WTC11 (cell line): ENCODE results near the gene GIGYF1. TPM values are rescaled to one million over a fixed set of nuclear protein-coding genes. Genes with fewer than 3 reads are reported as not detected.
"Not testable (repeated sequence)": the region's sequence is repeated elsewhere in the genome, so short reads cannot be mapped to it uniquely, and the experiment has no call there.

Experiments
- ATAC-seq: fragments of 200-7000 bp; cut with Tn5 transposase; 2 replicates; pipeline ENCODE4 v1.10.0; 2021; ENCODE audit warnings: mild to moderate bottlenecking, moderate library complexity
- CTCF ChIA-PET: fragments of 300-600 bp; sonication (Branson Sonifier 250); formaldehyde crosslinking; loops from one replicate; lab custom pipeline; 2021; ENCODE audit warnings: antibody characterized with exemption; lab: Charles Lee
- POLR2A ChIA-PET: fragments of 350-600 bp; sonication (Branson Sonifier 250); formaldehyde crosslinking; loops from one replicate; lab custom pipeline; 2021; ENCODE audit warnings: antibody characterized with exemption; lab: Charles Lee
- DNase-seq: peaks from one replicate; pipeline ENCODE4 v3.0.0; 2021; ENCODE audit warnings: low spot score
- H3K27ac Mint-ChIP-seq: 2 replicates; pipeline ENCODE4 v1.8.0; 2021; ENCODE audit warnings: mixed read lengths
- H3K27me3 Mint-ChIP-seq: 2 replicates; pipeline ENCODE4 v1.8.0; 2021; ENCODE audit warnings: low read depth, mild to moderate bottlenecking, moderate library complexity, mixed read lengths
- H3K36me3 Mint-ChIP-seq: 2 replicates; pipeline ENCODE4 v1.8.0; 2021; ENCODE audit warnings: mixed read lengths
- H3K4me1 Mint-ChIP-seq: 2 replicates; pipeline ENCODE4 v1.8.0; 2022; ENCODE audit warnings: mixed read lengths
- H3K4me3 Mint-ChIP-seq: 2 replicates; pipeline ENCODE4 v1.8.0; 2021; ENCODE audit warnings: mild to moderate bottlenecking, moderate library complexity, mixed read lengths
- H3K9me3 Mint-ChIP-seq: 2 replicates; pipeline ENCODE4 v1.8.0; 2021; ENCODE audit warnings: mixed read lengths
- ATF1 ChIP-seq: sonication (generic); formaldehyde crosslinking; IDR thresholded peaks from 2 replicates; pipeline ENCODE4 v1.8.1; 2023; ENCODE audit warnings: mild to moderate bottlenecking, moderate library complexity, missing genetic modification reagents
- ATF3 ChIP-seq: sonication (generic); formaldehyde crosslinking; conservative IDR thresholded peaks from 2 replicates; pipeline ENCODE4 v1.8.1; 2022; ENCODE audit warnings: mild to moderate bottlenecking, missing genetic modification reagents
- ATF6 ChIP-seq: sonication (generic); formaldehyde crosslinking; IDR thresholded peaks from 2 replicates; pipeline ENCODE4 v1.8.1; 2023; ENCODE audit warnings: mild to moderate bottlenecking, missing genetic modification reagents
- CREM ChIP-seq: sonication (generic); formaldehyde crosslinking; IDR thresholded peaks from 2 replicates; pipeline ENCODE4 v1.8.1; 2022; ENCODE audit warnings: mild to moderate bottlenecking, missing genetic modification reagents, moderate library complexity
- E2F5 ChIP-seq: sonication (generic); formaldehyde crosslinking; IDR thresholded peaks from 2 replicates; pipeline ENCODE4 v1.8.1; 2022; ENCODE audit warnings: mild to moderate bottlenecking, moderate library complexity, missing genetic modification reagents
- ESRRA ChIP-seq: sonication (generic); formaldehyde crosslinking; IDR thresholded peaks from 2 replicates; pipeline ENCODE4 v1.8.1; 2022; ENCODE audit warnings: mild to moderate bottlenecking, missing genetic modification reagents, borderline replicate concordance
- GABPB1 ChIP-seq: sonication (generic); formaldehyde crosslinking; IDR thresholded peaks from 2 replicates; pipeline ENCODE4 v1.8.1; 2023; ENCODE audit warnings: mild to moderate bottlenecking, missing genetic modification reagents
- IRF1 ChIP-seq: sonication (generic); formaldehyde crosslinking; IDR thresholded peaks from 2 replicates; pipeline ENCODE4 v1.8.0; 2023; ENCODE audit warnings: missing genetic modification reagents
- TEAD1 ChIP-seq: sonication (generic); formaldehyde crosslinking; IDR thresholded peaks from 2 replicates; pipeline ENCODE4 v1.8.0; 2022; ENCODE audit warnings: mild to moderate bottlenecking, missing genetic modification reagents
- ZNF512 ChIP-seq: sonication (generic); formaldehyde crosslinking; IDR thresholded peaks from 2 replicates; pipeline ENCODE4 v1.8.1; 2022; ENCODE audit warnings: missing genetic modification reagents, borderline replicate concordance
- ZSCAN18 ChIP-seq: fragments of 250-450 bp; sonication (Bioruptor Pico); IDR thresholded peaks from 2 replicates; pipeline ENCODE4 v2.1.2; 2022; ENCODE audit warnings: mild to moderate bottlenecking, moderate library complexity
- total RNA-seq: library from RNA; stranded (reverse); gene quantifications from 3 replicates; pipeline ENCODE4 v1.2.3, GENCODE V29; 2021

The GIGYF1 gene
- total RNA-seq, 1 experiment from 2014 or later: 130 TPM

- TF ChIP-seq ZNF512 (CRISPR knock-in tag) (no peak), TEAD1 (0 out of 2 replicates have a peak, but pooled peaks have one; percentile 18), ATF1 (CRISPR knock-in tag) (0 out of 2 replicates have a peak, but pooled peaks have one; percentile 67), IRF1 (CRISPR knock-in tag) (peak; percentile 45; the same call in 1 of the 2 replicates), ESRRA (CRISPR knock-in tag) (0 out of 2 replicates have a peak, but pooled peaks have one; percentile 31)
- TF ChIP-seq, all 79 proteins: peak for 9
Observed at GRCh38 chr7:100705320-100705752, 11.3 kb upstream of the GIGYF1 start (continued).

GRCh38 chr7:100701089-100701488 is 7.0 kb upstream of the GIGYF1 start:
- H3K27ac Mint-ChIP-seq: peak overlapping the region; percentile 62; the same call in 1 of the 2 replicates
- H3K4me3 Mint-ChIP-seq, H3K9me3 Mint-ChIP-seq, DNase-seq, ATAC-seq, POLR2A ChIA-PET, H3K36me3 Mint-ChIP-seq, H3K27me3 Mint-ChIP-seq: not testable (repeated sequence)
- CTCF ChIA-PET: interaction anchor here (1.3 to 6.3 kb wide), 2 partner anchors 8 to 24 kb away, joined by 7 to 108 read pairs; partner anchors contain the start of gene GIGYF1
- H3K4me1 Mint-ChIP-seq: peaks cover 11% of the 10 kb centered on the region

GRCh38 chr7:100699018-100699417 is 5.0 kb upstream of the GIGYF1 start:
- CTCF ChIA-PET: interaction anchor here (0.7 to 1.3 kb wide), 3 partner anchors 26 to 68 kb away, joined by 4 to 7 read pairs (median 4); no protein-coding TSS in a partner anchor
- no peak overlapping the region for H3K27ac Mint-ChIP-seq

More at GRCh38 chr7:100699018-100699417, 5.0 kb upstream of the GIGYF1 start:
- Mint-ChIP-seq H3K4me3 (no peak overlapping the region), H3K27me3 (no peaks in the 10 kb centered on the region), H3K36me3 (no peaks in the 10 kb centered on the region), H3K4me1 (peaks cover 24% of the 10 kb centered on the region), H3K9me3 (no peaks in the 10 kb centered on the region)
- DNase-seq (no peak), ATAC-seq (no peak)
- TF ChIP-seq ZNF512 (CRISPR knock-in tag) (no peak), ZSCAN18 (CRISPR knock-in tag) (no peak), GABPB1 (no peak), E2F5 (CRISPR knock-in tag) (no peak), ATF6 (CRISPR knock-in tag) (no peak), CREM (CRISPR knock-in tag) (no peak), ATF3 (CRISPR knock-in tag) (no peak)
- TF ChIP-seq, all 79 proteins: peak for 0
- POLR2A ChIA-PET: no interaction called here
